GM19238 (cell line): Measurements from ENCODE around the gene TREM2.

Experiments used
- DNase-seq: peaks from one replicate; pipeline ENCODE4 v3.0.0; 2011; ENCODE audit warnings: low spot score; ENCODE audit not compliant: insufficient read length

Gene TREM2

DNA sequence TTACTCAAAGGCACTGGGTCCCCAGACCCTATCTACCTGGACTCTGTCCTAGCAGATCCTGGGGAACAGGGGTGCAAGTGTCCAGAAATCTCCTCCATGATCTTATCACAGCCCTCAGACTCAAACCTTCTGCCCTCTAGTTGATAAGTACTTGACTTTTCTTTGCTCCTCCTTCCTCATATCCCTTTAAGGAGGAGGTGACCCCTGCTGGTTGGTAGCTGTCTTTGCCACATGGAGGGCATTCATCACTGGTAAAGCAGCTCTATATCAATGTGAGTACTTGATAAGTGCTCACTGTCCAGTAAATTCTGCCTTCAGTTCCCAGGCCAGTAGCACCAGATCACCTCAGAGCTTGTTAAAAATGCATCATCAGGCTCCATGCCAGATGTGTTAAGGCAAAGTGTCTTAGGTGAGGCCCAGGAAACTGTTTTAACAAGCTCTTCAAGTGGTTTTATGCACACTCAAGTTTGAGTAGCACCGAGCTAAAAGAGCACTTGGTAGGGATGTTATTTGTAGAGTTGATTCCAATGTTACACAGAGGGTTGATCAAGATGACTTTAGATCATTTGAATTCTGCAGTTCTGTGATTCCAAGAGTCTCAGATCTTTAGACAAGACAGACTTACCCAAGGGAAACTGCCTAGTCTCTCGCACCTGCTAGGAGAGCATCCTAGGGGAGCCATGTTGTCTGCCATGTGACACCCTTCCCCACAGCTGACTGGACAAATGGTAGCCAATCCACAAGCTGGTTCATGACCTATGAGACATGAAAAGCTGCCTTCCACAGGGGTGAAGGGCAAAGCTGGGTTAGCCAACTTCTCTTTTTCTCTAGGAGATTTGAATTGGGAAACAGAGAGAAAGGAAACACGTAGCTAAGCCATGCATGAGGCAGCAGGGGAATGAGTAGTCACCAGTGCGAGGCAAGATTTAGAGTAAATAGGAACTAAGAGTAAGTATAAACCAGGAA, 19.4 kb upstream of the TREM2 start:
- peak; percentile 34 for DNase-seq

DNA sequence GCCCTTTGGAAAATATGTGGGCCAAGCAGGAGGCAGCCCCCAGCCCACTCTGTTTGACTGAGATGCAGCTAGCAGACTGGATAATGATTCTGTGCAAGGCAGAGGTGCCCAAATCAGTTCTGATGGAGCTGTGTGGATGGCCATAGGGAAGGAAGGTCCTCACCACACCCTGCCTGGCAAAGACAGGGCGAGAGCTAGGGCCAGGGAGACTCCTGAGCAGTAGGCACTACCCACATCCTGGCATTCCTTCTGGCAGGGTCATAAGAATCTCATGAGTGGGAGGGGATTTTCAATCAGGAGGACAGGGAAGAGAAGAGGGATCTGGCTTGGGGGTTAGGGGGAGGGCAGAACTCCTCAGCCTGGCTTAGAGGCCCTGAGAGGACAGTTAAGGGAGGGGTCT, 18.6 kb upstream of the TREM2 start:
- no peak for DNase-seq

DNA sequence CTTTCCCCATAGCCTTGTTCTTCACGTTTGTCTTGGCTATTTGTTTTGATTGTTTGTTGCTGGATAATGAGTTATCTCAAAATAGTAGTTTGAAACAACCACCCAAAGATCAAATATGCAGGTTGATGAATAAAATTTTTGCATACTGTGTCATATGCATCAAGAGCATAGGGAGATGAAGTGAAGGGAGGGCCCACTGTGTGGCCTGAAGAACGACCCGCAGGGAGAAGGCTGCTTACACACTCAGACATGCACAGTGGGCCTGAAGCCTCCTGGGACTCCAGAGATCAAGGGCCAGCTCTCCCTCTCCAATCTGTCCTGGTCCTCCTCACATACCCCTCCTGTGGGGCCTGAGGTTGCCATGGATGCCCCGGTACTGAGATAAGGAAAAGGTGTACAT, 16.2 kb upstream of the TREM2 start:
- DNase-seq = no peak

DNA sequence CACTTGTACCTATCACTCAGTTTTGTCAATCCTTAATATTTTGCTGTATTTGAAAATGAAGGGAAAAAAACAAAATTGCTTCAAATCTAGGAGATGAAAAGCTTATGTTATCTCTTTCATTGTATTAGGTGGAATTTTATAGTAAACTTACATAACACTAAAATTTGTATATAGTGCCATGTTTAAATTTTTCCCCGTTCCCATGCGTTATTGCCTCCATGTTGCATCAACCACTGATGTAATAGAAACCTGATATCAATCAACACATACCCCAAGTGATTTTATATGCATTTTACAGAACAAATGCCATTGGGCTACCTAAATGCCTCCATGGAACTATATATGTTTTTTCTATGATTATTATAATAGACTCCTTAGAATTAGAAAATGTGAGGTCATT, 14.8 kb upstream of the TREM2 start:
- no peak for DNase-seq

DNA sequence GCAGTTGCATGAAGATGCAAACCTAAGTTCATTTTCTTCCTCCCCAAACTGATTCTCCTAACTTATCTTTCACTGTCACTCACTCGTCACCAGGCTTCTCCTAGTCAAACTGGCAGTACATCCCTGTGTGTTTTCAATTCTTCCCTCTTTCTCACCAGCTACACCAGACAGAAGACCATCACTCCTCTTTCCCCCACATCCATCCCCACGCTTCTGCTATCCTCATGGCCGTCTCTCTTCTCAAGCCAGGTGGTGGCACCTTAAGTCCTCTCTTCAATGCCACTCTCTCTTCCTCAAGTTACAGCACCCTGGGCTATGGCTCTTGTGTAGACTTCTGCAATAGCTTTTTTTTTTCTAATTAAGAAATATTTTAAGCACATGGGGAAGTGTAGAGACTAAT, 14.4 kb upstream of the TREM2 start:
- no peak for DNase-seq

DNA sequence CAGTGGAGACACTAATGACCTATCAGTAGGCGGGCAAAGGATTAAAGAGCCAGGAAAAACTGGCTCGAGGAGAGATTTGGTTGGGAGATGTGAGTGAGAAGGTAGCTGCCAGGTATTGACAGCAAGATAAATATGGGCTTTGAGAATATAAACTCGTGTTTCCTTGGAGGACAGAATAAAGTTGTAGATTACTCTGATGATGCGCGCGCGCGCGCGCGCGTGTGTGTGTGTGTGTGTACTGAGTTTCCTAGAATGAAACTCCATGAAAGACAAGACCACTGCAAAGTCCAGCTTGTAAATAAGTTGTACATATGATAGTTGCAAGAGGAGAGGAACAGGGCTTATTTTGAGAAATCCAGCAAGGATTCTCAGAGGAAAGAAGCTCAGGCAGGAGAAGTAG, 13.3 kb upstream of the TREM2 start:
- no peak for DNase-seq

DNA sequence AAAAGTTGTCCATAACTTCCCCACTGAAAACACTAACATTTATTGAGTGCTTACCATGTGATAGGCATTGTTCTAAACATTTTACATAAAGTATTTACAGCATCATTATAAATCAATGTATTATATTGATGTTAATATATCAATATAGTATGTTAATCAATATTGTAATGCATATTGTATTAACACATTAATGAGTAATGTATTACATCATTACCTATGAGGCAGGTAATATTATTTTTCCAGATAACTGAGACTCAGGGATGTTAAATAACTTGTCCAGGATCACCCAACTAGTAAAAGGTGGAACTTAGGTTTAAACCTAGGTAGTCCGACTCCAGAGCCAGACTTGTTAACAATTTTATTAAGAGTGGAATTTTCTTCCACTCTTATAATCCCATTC, 12.2 kb upstream of the TREM2 start:
- DNase-seq = no peak

DNA sequence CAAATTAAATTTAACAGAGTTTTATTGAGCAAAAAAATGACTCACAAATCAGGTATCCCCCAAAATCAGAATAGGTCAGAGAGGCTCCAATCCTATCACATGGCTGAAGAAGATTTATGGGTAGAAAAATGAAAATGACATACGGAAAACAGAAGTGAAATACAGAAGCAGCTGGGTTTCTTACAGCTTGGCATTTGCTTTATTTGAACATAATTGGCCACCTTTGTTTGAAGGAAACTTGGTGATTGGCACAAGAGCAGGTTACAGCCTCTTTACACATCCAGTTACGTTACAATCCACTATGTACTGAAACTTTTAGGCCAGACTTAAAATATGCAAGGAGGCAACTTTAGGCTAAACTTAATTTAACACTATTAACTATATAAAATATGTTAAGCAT, 11.7 kb upstream of the TREM2 start:
- no peak for DNase-seq

DNA sequence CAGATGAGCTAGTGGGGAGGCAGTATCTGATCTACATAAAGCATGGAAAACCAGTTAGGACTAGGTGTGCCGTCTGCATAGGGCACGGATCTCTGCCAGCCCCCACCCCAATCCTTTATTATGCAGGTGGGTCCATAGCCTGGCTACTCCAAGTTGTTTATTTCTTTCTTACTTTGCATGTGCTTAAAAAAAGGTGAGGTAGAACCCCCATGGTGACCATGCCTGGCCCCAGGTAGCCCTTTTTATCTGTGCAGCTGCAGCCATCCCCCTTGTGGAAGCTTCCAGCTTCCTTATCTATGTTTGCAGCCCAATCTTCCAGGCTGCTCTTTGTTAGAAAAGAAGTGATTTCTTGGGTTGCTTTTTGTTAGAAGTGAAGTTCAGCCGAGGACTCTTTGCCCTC, 9.0 kb upstream of the TREM2 start:
- no peak for DNase-seq

DNA sequence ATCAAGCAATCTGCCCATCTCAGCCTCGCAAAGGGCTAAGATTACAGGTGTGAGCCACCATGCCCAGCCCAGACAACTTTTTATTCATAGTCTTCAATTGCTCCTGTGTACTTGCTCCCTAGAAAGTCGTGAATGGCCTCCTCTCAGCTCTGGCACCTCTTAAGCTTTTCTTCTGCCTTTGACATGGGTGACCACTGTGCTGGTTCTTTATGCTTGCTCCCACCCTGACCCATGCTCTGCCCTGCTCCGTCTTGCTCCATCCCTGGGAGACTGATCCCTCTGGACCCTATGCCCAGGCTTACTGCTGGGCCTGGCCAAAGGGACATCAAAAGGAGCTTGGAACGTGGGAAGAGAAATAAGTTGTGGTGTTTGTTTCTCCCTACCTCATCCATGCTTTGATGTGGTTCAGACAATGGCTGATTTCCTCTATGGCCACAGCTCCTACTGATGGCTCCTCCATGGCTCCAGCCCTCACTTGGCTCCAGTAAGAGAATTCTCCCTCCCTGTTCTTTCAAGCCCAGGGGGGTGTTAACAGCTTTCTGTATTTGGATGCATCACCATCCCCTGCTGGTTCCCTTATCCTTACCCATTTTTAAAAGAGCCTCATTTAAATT, 7.7 kb upstream of the TREM2 start:
- DNase-seq = no peak

DNA sequence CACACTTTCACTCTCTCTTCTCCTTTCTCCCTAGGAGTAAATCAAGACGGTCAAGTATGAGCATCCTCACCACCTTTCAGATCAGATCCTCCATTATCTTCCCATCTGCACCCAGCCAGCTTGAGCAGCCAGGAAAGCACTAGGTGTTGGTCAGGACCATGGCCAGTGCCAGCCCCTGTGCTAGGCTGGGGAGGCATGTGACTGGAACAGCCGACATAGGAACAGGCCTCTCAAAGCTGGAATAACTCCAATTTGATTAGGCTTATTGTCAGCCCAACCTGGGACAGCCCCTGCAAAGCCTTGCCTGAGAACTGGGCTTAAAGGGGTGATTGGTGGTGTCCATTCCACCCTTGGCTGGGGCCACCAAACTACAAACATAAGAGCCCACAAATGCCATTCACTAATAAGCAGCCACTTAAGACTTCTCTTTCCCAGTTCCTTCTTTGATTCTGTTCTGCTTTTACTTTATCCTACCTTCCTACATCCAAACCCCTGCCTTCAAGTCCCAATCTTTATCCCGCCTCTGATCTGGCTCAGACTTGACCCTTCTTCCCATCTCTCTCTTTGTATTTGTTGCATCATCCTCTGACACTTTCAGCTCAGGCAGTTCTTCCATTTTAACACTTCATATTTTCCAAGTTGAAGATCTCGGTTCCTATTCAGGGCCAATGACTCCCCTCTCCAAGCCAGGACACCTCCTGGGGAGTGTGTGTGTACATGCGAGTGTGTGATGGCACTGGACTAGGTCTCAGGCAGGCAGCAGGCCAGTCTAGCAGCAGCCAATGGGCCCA, 4.5 kb upstream of the TREM2 start:
- DNase-seq = no peak

DNA sequence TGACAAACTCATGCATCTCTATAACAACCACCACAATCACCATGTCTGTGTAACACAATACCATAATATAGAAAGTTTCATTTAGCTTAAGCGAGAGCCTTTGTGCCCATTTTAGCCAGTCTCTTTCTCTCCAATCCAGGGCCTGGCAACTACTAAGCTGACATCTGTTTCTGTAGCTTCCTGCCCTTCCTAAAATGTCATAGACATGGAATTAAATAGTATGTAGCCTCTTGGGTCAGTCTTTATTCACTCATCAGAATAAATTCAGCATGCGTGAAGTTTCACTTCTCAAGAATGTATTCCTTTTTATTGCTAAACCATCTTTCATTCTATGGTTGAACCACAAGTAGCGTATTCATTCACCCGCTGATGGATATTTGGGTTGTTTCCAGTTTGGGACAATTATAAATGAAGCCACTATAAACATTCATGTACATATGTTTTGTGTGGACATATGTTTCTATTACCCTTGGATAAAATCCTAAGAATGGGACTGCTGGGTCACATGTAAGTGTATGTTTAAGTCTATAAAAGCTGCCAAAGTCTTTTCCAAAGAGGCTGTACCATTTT, 1.7 kb upstream of the TREM2 start:
- no peak for DNase-seq

DNA sequence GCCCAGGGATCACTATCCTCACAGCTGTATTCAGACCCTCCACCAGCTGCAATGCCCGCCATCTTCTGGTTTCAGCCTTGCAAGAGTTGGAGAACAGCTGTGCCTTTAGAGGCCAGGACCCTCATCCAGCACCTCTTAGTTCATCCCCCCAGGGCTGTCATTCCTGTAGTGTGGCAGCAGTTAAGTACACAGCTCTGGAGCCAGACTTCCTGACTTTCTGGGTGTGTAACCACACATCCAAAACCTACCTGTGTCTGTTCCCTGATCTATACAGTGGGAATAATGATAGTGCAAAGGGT, 452 bp upstream of the TREM2 start:
- no peak for DNase-seq

DNA sequence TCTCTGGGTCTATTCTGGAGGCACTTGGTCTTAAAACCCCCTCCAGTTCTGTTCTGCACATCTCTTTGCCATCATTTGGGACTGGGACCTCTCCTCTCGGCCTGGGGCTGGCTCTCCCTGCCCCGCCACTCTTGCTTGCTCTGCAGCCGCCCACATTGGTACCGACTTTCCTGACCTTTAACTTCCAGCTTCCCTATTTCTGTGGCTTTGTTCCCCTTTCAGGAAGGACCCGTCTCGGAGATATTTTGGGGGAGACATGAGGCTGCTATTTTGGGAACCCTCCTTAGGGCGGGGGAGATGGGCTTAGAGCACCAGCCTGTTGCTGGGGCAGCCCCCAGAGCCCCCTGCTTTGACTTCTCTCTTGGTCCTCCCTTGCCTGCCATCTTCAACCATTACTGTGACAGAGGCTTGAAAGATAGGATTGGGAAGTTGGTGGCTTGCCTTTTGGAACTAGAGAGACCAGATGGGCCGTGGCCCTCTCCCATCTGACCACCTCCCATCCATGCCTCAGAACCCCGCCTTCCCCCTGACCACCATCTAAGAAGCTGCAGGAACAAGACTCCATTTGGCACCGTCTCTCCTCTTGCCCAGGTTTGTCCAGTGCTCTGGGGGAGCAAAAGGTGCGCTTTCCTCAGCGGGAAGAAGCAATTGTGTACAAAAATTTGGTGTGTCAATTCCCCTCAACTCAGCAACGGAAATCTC, 914 bp downstream of the TREM2 start:
- DNase-seq = no peak

DNA sequence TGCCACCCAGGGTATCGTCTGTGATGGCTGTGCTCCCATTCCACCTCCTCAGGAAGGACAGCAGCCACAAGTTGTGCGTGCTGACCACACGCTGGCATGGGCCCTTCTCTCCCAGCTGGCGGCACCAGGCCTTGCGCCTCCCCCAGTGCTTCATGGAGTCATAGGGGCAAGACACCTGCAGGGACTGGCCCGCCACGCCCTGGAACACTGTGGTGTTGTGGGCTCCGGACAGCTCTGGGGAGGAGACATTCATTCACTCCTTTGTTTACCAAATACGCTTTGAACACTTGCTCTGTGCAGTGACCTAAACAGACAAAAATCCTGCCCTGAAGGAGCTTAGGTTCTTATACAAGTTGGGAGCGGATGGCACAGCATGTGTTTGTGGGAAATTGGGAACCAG, 1.5 kb downstream of the TREM2 start:
- no peak for DNase-seq

DNA sequence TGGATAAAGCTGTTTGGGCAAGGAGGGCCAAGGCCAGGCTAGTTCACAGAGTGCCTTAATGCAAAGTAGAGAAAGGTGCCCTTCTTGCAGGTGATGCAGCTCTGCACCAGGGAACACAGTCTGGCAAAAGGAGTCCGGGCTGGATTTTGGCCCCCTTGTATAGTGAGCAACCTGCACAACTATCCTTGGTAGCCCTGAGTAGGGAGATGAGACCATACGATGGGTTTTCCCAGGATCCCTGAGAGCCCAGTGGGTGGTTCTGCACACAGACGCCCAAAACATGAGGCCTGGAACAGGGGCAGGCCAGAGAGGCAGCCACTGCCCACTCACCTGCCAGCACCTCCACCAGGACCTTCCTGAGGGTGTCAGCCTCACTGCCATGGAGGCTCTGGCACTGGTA, 2.0 kb downstream of the TREM2 start:
- DNase-seq = no peak

DNA sequence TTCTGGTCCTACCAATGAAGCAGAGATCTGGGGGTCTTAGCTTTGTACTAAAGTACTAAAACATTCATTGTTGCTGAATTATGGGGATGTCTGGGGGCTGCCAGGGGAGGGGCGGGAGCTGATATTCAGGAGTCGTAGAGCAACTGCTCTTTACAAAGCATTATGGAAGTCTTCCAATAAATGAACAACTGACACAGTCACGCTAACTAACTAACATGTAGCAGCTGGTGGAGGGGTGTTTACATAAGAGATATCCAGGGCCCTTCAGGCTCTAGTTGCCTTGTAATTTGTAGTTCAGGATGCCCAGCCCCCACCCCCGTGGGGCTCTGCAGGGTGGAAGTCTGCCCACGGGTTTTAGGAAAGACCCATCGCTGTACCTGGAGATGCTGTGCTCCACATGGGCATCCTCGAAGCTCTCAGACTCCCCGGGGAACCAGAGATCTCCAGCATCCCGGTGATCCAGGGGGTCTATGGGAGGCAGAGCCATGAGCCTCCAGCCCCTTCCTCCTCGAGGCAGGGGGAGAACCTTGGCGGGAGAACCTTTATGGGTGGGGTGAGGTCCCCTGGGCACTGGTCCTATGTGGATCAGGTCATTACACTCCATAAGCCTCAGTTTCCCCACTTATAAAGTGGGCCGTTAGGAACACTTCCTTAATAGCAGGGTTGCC, 3.4 kb downstream of the TREM2 start:
- DNase-seq = no peak

DNA sequence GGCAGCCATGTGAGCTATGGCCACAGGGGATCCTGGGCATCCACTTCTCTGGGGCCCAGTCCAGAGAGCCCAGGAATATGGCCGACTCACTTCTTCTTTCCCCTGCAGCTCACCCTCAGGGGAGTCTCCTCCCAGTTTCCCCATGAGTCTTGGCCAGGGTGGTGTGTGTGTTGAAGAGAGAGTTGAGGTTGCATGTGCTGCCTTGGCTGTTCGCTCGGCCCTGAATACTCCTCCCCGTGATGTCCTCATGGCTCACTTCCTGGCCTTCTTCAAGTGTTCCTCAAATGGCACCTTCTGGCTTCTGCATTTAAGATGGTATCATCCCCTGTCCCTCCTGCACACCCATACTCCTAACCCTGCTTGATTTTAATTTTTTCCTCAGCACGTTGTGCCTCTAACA, 5.6 kb downstream of the TREM2 start:
- DNase-seq = no peak

DNA sequence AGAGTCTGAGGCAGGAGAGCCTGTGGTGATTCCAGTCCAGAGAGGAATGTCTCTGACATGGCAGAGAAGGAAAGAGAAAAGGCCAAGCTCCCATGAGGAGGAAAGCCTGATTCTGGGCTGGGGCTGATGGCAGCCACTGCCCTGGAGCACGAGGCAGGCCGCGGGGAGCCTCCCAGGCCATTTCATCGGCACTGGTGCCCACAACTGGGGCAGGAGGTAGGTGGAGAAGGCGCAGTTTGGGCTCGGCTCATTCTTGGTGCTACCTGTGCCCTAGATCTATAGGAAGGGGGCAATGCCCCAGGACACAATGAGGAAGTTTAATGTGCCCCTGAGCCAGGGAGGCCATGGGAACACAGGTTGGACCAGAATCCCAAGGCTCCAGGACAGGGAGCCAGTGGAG, 6.1 kb downstream of the TREM2 start:
- DNase-seq = no peak

DNA sequence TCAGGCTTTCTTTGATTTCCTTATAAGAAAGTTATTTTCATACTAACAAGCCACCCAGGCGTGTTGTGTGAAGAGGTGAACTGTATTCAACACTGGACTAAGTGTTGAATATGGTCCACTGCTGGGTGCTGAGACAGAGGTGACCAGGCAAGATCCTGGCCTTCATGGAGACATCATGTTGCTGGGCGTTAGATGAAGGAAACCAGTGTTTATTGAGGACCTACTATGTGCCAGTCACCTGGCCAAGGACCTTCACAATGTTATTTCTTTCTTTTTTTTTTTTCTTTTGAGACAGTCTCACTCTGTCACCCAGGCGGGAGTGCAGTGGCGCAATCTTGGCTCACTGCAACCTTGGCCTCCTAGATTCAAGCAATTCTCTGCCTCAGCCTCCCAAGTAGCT, 6.9 kb downstream of the TREM2 start:
- no peak for DNase-seq
